Gastroesophageal sphincter (tissue), 4 donors: ENCODE measurements around the gene THRAP3. TPM values are rescaled to one million over a fixed set of nuclear protein-coding genes. Genes with fewer than 3 reads are reported as not detected.

Source experiments
- ATAC-seq: fragments of 150-250 bp; one replicate; pipeline ENCODE4 v1.9.1; 2016; ENCODE audit warnings: mild to moderate bottlenecking, moderate library complexity
- H3K27ac ChIP-seq, 4 donors: fragments of 200-600 bp; sonication (generic) in 3 of 4; 1 replicate in 3 of 4; 2 replicates in 1 of 4; pipeline ENCODE4 v1.5.1; 2016 to 2019
- H3K27me3 ChIP-seq: fragments of 200-600 bp; sonication (generic); one replicate; pipeline ENCODE4 v1.5.1; 2019
- H3K36me3 ChIP-seq, 2 donors: fragments of 200-600 bp; sonication (generic); one replicate each; pipeline ENCODE4 v1.5.1; 2019; ENCODE audit warnings: control low read depth in 1 of 2
- H3K4me1 ChIP-seq, 3 donors: fragments of 200-600 bp; sonication (generic); 1 replicate in 2 of 3; 2 replicates in 1 of 3; pipeline ENCODE4 v1.5.1; 2016 to 2019; ENCODE audit warnings: control low read depth in 2 of 3
- H3K4me3 ChIP-seq, 2 donors: fragments of 200-600 bp; sonication (generic); one replicate each; pipeline ENCODE4 v1.5.1; 2019; ENCODE audit warnings: mild to moderate bottlenecking in 1 of 2, moderate library complexity in 1 of 2
- H3K9me3 ChIP-seq, 3 donors: fragments of 200-600 bp; sonication (generic); one replicate each; pipeline ENCODE4 v1.5.1; 2017 to 2019; ENCODE audit warnings: control low read depth in 2 of 3
- CTCF ChIP-seq, 4 experiments: fragments of 200-600 bp in 2 of 4; fragments of 450-650 bp in 2 of 4; sonication (generic) in 1 of 4; IDR thresholded peaks; one replicate each; pipeline ENCODE4 v1.5.1; 2017 to 2019; ENCODE audit warnings: antibody characterized with exemption in 4 of 4, mild to moderate bottlenecking in 2 of 4, moderate library complexity in 2 of 4
- EP300 ChIP-seq: sonication (generic); formaldehyde crosslinking; IDR thresholded peaks from one replicate; pipeline ENCODE4 v1.6.1; 2017; ENCODE audit warnings: antibody characterized with exemption, mild to moderate bottlenecking
- POLR2A ChIP-seq, 2 donors: fragments of 450-650 bp; IDR thresholded peaks; one replicate each; pipeline ENCODE4 v1.6.1; 2017; ENCODE audit warnings: antibody characterized with exemption in 2 of 2, mild to moderate bottlenecking in 2 of 2, moderate library complexity in 1 of 2
- POLR2AphosphoS5 ChIP-seq: sonication (generic); formaldehyde crosslinking; IDR thresholded peaks from one replicate; pipeline ENCODE4 v1.6.1; 2017; ENCODE audit warnings: antibody characterized with exemption
- WGBS, 2 donors: methylation state at CpG; one replicate each; pipeline ENCODE4 v1.1.5; 2018; ENCODE audit warnings: low coverage in 1 of 2; 5-methylcytosine and 5-hydroxymethylcytosine counted together
- total RNA-seq, 4 donors: library from RNA; depleted of rRNA; stranded (reverse); fragments of >200 nt; gene quantifications; one replicate each; pipeline ENCODE4 v1.1.0, GENCODE V29; 2016

Gene THRAP3
- total RNA-seq, 4 donors from 2014 or later: 100 to 123 (median 114) TPM

DNA sequence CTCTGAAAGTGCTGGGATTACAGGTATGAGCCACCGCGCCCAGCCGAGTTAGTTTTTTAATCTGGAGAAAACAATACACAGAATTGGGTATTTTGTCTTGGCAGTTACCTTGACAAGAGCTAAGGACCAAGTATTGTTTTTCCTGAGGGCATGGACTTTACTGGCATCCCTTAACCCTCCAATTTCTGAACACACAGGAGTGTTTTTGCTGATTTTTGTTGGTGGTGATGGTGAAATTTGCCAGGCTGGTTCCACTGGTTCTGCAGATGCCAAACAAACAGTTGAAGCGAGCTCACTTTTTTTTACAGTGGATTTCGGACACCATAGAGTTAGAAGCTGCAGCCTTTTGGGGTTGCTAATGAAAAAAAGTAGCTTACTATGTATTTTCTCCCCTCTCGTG is 44.7 kb downstream of the THRAP3 start:
- Histone ChIP-seq H3K4me3 (no peak overlapping the region), H3K27me3 (no peaks in the 10 kb centered on the region), H3K36me3 (peaks cover 0 to 36% of the 10 kb centered on the region in 2 donors), H3K4me1 (peaks cover 0 to 47% (median 0%) of the 10 kb centered on the region in 3 donors), H3K9me3 (no peaks in the 10 kb centered on the region), H3K27ac (no peak overlapping the region)
- no peak for ATAC-seq
- TF ChIP-seq POLR2A (IDR thresholded peaks at IDR 0.05) (no peak), EP300 (no peak), CTCF (IDR thresholded peaks at IDR 0.05) (no peak), POLR2AphosphoS5 (no peak)
- WGBS, 2 donors: 71% methylated on average over 3 of the region's 6 CpGs; no CpG with 5 or more reads in 1 of the 2 donors

GRCh38 chr1:36269408-36269838 is 45.2 kb downstream of the THRAP3 start:
- no peaks in the 10 kb centered on the region for H3K9me3 ChIP-seq

DNA sequence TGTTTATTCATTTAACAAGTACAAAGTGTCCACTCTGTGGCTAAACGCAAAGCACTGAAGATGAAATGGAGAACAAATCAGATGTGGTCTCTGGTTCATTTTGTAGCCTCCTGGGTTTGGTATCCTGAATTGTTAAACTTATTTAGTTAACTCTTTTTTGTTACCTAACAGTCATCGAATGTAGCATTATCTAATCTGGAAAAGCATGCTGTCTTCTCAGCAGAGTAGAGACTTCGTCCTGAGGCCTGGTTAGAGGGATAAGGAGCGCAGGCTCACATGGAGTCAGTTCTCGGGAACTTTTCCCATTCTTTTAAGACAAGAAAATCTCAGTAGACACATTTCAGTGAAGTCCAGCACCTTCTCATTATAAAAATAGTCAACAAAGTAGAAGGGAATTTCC is 48.8 kb downstream of the THRAP3 start:
- peaks cover 0 to 19% of the 10 kb centered on the region in 2 donors for H3K36me3 ChIP-seq
- no peaks in the 10 kb centered on the region for H3K27me3 ChIP-seq
- TF ChIP-seq POLR2A (IDR thresholded peaks at IDR 0.05) (no peak), CTCF (IDR thresholded peaks at IDR 0.05) (no peak), POLR2AphosphoS5 (no peak), EP300 (no peak)
- no peak overlapping the region for H3K4me3 ChIP-seq
- peaks cover 0 to 32% (median 0%) of the 10 kb centered on the region in 3 donors for H3K4me1 ChIP-seq
- no peaks in the 10 kb centered on the region for H3K9me3 ChIP-seq
- 54 to 68% methylated on average over 5 of the region's 5 CpGs for WGBS, 2 donors
- no peak overlapping the region for H3K27ac ChIP-seq
- no peak for ATAC-seq

More at GRCh38 chr1:36269408-36269838, 45.2 kb downstream of the THRAP3 start:
- no peak for TF ChIP-seq POLR2AphosphoS5
- no peak for TF ChIP-seq CTCF (IDR thresholded peaks at IDR 0.05)
- no peak for TF ChIP-seq EP300
- no peak for TF ChIP-seq POLR2A (IDR thresholded peaks at IDR 0.05)
- Histone ChIP-seq H3K36me3 (peaks cover 0 to 35% of the 10 kb centered on the region in 2 donors), H3K4me3 (no peak overlapping the region), H3K4me1 (peaks cover 0 to 43% (median 0%) of the 10 kb centered on the region in 3 donors), H3K27ac (no peak overlapping the region), H3K27me3 (no peaks in the 10 kb centered on the region)
- WGBS, 2 donors: 40% methylated on average over 2 of the region's 2 CpGs; no CpG with 5 or more reads in 1 of the 2 donors
- ATAC-seq: no peak

GRCh38 chr1:36274201-36274600 is 50.0 kb downstream of the THRAP3 start:
- 89 to 96% methylated on average over 1 of the region's 1 CpG for WGBS, 2 donors
- Histone ChIP-seq H3K27me3 (no peaks in the 10 kb centered on the region), H3K4me3 (no peak overlapping the region), H3K4me1 (peaks cover 4 to 37% (median 6%) of the 10 kb centered on the region in 3 donors), H3K27ac (no peak overlapping the region), H3K9me3 (no peaks in the 10 kb centered on the region), H3K36me3 (peaks cover 0 to 15% of the 10 kb centered on the region in 2 donors)
- no peak for TF ChIP-seq CTCF (IDR thresholded peaks at IDR 0.05)
- TF ChIP-seq POLR2A (IDR thresholded peaks at IDR 0.05): no peak
- no peak for TF ChIP-seq EP300
- TF ChIP-seq POLR2AphosphoS5: no peak
- no peak for ATAC-seq

GRCh38 chr1:36276688-36277087 is 52.4 kb downstream of the THRAP3 start:
- Histone ChIP-seq H3K36me3 (peaks cover 0 to 7% of the 10 kb centered on the region in 2 donors), H3K27me3 (no peaks in the 10 kb centered on the region), H3K4me1 (peaks cover 7 to 51% (median 18%) of the 10 kb centered on the region in 3 donors), H3K27ac (no peak overlapping the region), H3K4me3 (no peak overlapping the region), H3K9me3 (no peaks in the 10 kb centered on the region)
- TF ChIP-seq POLR2A (IDR thresholded peaks at IDR 0.05): no peak
- TF ChIP-seq CTCF (IDR thresholded peaks at IDR 0.05): no peak
- 96 to 100% methylated on average over 2 to 6 of the region's 6 CpGs for WGBS, 2 donors
- ATAC-seq: no peak
